Suprapubic skin (tissue), 4 donors: ENCODE measurements around the gene TYMP.

Source experiments
- CTCF ChIP-seq, 2 donors: fragments of 200-600 bp in 1 of 2; fragments of 450-650 bp in 1 of 2; sonication (generic) in 1 of 2; IDR thresholded peaks; one replicate each; pipeline ENCODE4 v1.5.1; 2016 to 2019; ENCODE audit warnings: antibody characterized with exemption in 2 of 2, mild to moderate bottlenecking in 1 of 2, moderate library complexity in 1 of 2
- POLR2A ChIP-seq, 2 donors: fragments of 450-650 bp; IDR thresholded peaks; one replicate each; pipeline ENCODE4 v1.6.1; 2017; ENCODE audit warnings: antibody characterized with exemption in 2 of 2, mild to moderate bottlenecking in 2 of 2, moderate library complexity in 2 of 2
- POLR2AphosphoS5 ChIP-seq, 3 donors: sonication (generic); formaldehyde crosslinking; IDR thresholded peaks; one replicate each; pipeline ENCODE4 v1.6.1; 2017; ENCODE audit warnings: antibody characterized with exemption in 3 of 3

DNA sequence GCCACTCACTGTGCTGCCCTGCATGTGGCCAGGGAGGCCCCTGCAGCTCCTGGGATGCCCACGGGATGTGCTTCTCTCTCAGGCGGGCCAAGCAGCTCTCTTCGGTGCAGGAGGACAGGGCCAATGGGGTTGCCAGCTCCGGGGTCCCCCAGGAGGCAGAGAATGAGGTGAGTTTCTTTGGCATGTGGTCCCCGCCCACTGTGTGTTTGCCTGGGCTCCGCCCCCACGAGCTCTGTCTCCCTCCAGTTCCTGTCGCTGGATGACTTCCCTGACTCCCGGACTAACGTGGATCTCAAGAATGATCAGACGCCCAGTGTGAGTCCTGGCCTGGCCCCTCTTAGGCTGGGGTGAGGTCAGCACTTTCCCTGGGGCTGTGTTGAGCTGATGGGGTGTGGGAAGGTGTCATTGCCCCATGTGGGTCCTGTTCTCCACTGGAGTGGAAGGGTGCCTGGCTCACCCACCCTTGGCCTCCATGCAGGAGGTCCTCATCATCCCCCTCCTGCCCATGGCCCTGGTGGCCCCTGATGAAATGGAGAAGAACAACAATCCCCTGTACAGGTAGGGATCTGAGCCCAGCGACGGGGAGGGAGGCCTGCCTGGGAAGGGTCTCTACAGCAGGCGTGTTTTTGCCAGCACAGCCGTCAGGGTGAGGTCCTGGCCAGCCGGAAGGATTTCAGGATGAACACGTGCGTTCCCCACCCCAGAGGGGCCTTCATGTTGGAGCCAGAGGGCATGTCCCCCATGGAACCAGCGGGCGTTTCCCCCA lies 12.1 kb downstream of the TYMP start:
- no peak for TF ChIP-seq CTCF (IDR thresholded peaks at IDR 0.05)
- no peak for TF ChIP-seq POLR2AphosphoS5 (IDR thresholded peaks at IDR 0.05)
- no peak for TF ChIP-seq POLR2A (IDR thresholded peaks at IDR 0.05)
